Transverse colon (tissue), 4 donors: Measurements from ENCODE around the gene CYP2A6.

ENCODE experiments used
- EP300 ChIP-seq: sonication (generic); formaldehyde crosslinking; IDR thresholded peaks from one replicate; pipeline ENCODE4 v1.6.1; 2017; ENCODE audit warnings: antibody characterized with exemption, low read depth
- POLR2A ChIP-seq: fragments of 450-650 bp; IDR thresholded peaks from one replicate; pipeline ENCODE4 v1.6.1; 2016; ENCODE audit warnings: antibody characterized with exemption, mild to moderate bottlenecking, moderate library complexity
- POLR2AphosphoS5 ChIP-seq, 3 donors: sonication (generic); formaldehyde crosslinking; IDR thresholded peaks; one replicate each; pipeline ENCODE4 v1.6.1; 2016; ENCODE audit warnings: antibody characterized with exemption in 3 of 3
- TF ChIP-seq, protein P1 (sequence below), 5 experiments: fragments of 200-600 bp in 3 of 5; fragments of 450-650 bp in 2 of 5; sonication (generic) in 3 of 5; IDR thresholded peaks; 1 replicate in 2 of 5; 2 replicates in 3 of 5; pipeline ENCODE4 v1.5.1; 2016 to 2017; ENCODE audit warnings: antibody characterized with exemption in 5 of 5, inconsistent platforms in 3 of 5, mild to moderate bottlenecking in 2 of 5, moderate library complexity in 1 of 5

DNA sequence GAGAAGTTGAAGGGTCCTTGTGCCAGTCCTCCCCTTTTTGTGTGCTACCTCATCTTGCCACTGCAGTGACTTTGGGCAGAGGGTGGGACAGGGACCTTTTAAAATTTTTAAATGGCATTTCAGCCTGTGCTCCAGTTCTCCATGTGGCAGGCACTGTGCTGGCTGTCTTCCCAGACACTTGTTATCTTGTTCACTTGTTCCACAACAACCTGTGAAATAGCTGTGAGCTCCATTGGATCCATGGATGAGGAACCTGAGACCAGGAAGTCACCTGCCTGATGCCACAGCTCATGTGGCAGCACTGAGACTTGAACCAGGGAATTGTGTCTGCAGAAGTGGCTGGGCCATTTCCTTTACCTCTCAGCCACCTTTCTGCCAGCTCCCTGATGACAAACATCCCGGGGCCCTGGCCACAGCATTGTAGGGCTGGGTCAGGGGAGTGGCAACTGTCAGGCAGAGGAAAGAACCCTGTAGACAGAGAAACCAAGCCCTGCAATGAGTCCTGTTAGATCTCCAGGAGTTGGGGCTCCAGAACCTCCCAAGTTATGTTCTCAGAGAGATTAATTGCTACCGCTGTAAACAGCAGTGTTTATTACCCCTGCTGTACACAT is 44.9 kb downstream of the CYP2A6 start:
- TF ChIP-seq, protein P1, sequence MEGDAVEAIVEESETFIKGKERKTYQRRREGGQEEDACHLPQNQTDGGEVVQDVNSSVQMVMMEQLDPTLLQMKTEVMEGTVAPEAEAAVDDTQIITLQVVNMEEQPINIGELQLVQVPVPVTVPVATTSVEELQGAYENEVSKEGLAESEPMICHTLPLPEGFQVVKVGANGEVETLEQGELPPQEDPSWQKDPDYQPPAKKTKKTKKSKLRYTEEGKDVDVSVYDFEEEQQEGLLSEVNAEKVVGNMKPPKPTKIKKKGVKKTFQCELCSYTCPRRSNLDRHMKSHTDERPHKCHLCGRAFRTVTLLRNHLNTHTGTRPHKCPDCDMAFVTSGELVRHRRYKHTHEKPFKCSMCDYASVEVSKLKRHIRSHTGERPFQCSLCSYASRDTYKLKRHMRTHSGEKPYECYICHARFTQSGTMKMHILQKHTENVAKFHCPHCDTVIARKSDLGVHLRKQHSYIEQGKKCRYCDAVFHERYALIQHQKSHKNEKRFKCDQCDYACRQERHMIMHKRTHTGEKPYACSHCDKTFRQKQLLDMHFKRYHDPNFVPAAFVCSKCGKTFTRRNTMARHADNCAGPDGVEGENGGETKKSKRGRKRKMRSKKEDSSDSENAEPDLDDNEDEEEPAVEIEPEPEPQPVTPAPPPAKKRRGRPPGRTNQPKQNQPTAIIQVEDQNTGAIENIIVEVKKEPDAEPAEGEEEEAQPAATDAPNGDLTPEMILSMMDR (IDR thresholded peaks at IDR 0.05): no peak
- TF ChIP-seq POLR2A (no peak), POLR2AphosphoS5 (IDR thresholded peaks at IDR 0.05) (no peak), EP300 (no peak)
